Measurements from ENCODE around the gene FLYWCH2.

- TF ChIP-seq USF2 (IDR thresholded peaks at IDR 0.05; ENCODE audit: low read depth, low read length) = no peak
- no peak for TF ChIP-seq CTCF (conservative IDR thresholded peaks at IDR 0.05; ENCODE audit: low read depth, low read length)
- TF ChIP-seq BHLHE40 (IDR thresholded peaks at IDR 0.05; ENCODE audit: low read depth, low read length) = no peak
- TF ChIP-seq POLR2A (IDR thresholded peaks at IDR 0.05; ENCODE audit: low read depth, low read length) = no peak
- no peak for TF ChIP-seq MAFK (IDR thresholded peaks at IDR 0.05; ENCODE audit: low read depth, low read length)
- no peak for TF ChIP-seq MXI1 (IDR thresholded peaks at IDR 0.05; ENCODE audit: borderline replicate concordance, low read depth, low read length)
- TF ChIP-seq CEBPB (IDR thresholded peaks at IDR 0.05; ENCODE audit: low read depth, low read length) = no peak
- TF ChIP-seq ELK1 (IDR thresholded peaks at IDR 0.05; ENCODE audit: borderline replicate concordance, low read depth, low read length) = no peak
- no peak for TF ChIP-seq RCOR1 (IDR thresholded peaks at IDR 0.05; ENCODE audit: insufficient replicate concordance, low read length)
- no peak for TF ChIP-seq RAD21 (IDR thresholded peaks at IDR 0.05; ENCODE audit: low read length)
- no peak for TF ChIP-seq MAZ (IDR thresholded peaks at IDR 0.05; ENCODE audit: borderline replicate concordance, low read depth, low read length)
- no peak for TF ChIP-seq NFE2L2 (IDR thresholded peaks at IDR 0.05; ENCODE audit: low read depth, low read length)
- TF ChIP-seq SMC3 (IDR thresholded peaks at IDR 0.05; ENCODE audit: low read depth, low read length) = no peak
These were observed 54.2 kb downstream of the FLYWCH2 start for GRCh38 chr16:2937170-2937569.
